ENCODE data around the gene LAMP1.
"Not testable (repeated sequence)": the region's sequence is repeated elsewhere in the genome, so short reads cannot be mapped to it uniquely, and the experiment has no call there.

The LAMP1 gene

GRCh38 chr13:113357529-113357928 is 60.5 kb downstream of the LAMP1 start:
- Histone ChIP-seq H3K9me3 (ENCODE audit: low read length) (no peaks in the 10 kb centered on the region), H3K4me1 (ENCODE audit: insufficient read depth, low read length) (no peaks in the 10 kb centered on the region), H3K27me3 (ENCODE audit: insufficient read depth, low read length) (no peaks in the 10 kb centered on the region), H3K4me3 (ENCODE audit: low read length) (no peak overlapping the region), H3K36me3 (ENCODE audit: insufficient read depth, low read length) (no peaks in the 10 kb centered on the region), H2AFZ (ENCODE audit: low read depth, low read length) (no peak overlapping the region)

- Histone ChIP-seq H3K36me3 (ENCODE audit: insufficient read depth, low read length) (no peaks in the 10 kb centered on the region), H3K27me3 (ENCODE audit: insufficient read depth, low read length) (no peaks in the 10 kb centered on the region), H3K4me3 (ENCODE audit: low read length) (no peak overlapping the region), H3K9me3 (ENCODE audit: low read length) (no peaks in the 10 kb centered on the region), H2AFZ (ENCODE audit: low read depth, low read length) (no peak overlapping the region), H3K4me1 (ENCODE audit: insufficient read depth, low read length) (no peaks in the 10 kb centered on the region)
Measured at GRCh38 chr13:113358653-113359190, 61.7 kb downstream of the LAMP1 start.

- H3K4me3 ChIP-seq (ENCODE audit: low read length): no peak overlapping the region
- H2AFZ ChIP-seq (ENCODE audit: low read depth, low read length): no peak overlapping the region
- no peaks in the 10 kb centered on the region for H3K9me3 ChIP-seq (ENCODE audit: low read length)
Measured at GRCh38 chr13:113359571-113359970, 62.5 kb downstream of the LAMP1 start.

GRCh38 chr13:113360446-113360845 is 63.4 kb downstream of the LAMP1 start:
- no peaks in the 10 kb centered on the region for H3K36me3 ChIP-seq (ENCODE audit: insufficient read depth, low read length)
- H2AFZ ChIP-seq (ENCODE audit: low read depth, low read length): no peak overlapping the region

More at GRCh38 chr13:113359571-113359970, 62.5 kb downstream of the LAMP1 start:
- Histone ChIP-seq H3K4me1 (ENCODE audit: insufficient read depth, low read length) (no peaks in the 10 kb centered on the region), H3K36me3 (ENCODE audit: insufficient read depth, low read length) (no peaks in the 10 kb centered on the region), H3K27me3 (ENCODE audit: insufficient read depth, low read length) (no peaks in the 10 kb centered on the region)

GRCh38 chr13:113361406-113361805 is 64.4 kb downstream of the LAMP1 start:
- Histone ChIP-seq H3K4me3 (ENCODE audit: low read length) (no peak overlapping the region), H3K27me3 (ENCODE audit: insufficient read depth, low read length) (no peaks in the 10 kb centered on the region), H3K4me1 (ENCODE audit: insufficient read depth, low read length) (peaks cover 2% of the 10 kb centered on the region), H3K36me3 (ENCODE audit: insufficient read depth, low read length) (no peaks in the 10 kb centered on the region), H3K9me3 (ENCODE audit: low read length) (no peaks in the 10 kb centered on the region), H2AFZ (ENCODE audit: low read depth, low read length) (no peak overlapping the region)

More at GRCh38 chr13:113360446-113360845, 63.4 kb downstream of the LAMP1 start:
- Histone ChIP-seq H3K4me1 (ENCODE audit: insufficient read depth, low read length) (peaks cover 2% of the 10 kb centered on the region), H3K4me3 (ENCODE audit: low read length) (no peak overlapping the region), H3K27me3 (ENCODE audit: insufficient read depth, low read length) (no peaks in the 10 kb centered on the region), H3K9me3 (ENCODE audit: low read length) (no peaks in the 10 kb centered on the region)

- no peaks in the 10 kb centered on the region for H3K36me3 ChIP-seq (ENCODE audit: insufficient read depth, low read length)
- no peak overlapping the region for H2AFZ ChIP-seq (ENCODE audit: low read depth, low read length)
- H3K4me3 ChIP-seq (ENCODE audit: low read length): peak overlapping the region; percentile 42
- no peaks in the 10 kb centered on the region for H3K9me3 ChIP-seq (ENCODE audit: low read length)
- H3K27me3 ChIP-seq (ENCODE audit: insufficient read depth, low read length): no peaks in the 10 kb centered on the region
- peaks cover 2% of the 10 kb centered on the region for H3K4me1 ChIP-seq (ENCODE audit: insufficient read depth, low read length)
Measured at GRCh38 chr13:113364311-113364889, 67.4 kb downstream of the LAMP1 start.

GRCh38 chr13:113364901-113365582 is 68.0 kb downstream of the LAMP1 start:
- H3K9me3 ChIP-seq (ENCODE audit: low read length): no peaks in the 10 kb centered on the region
- H3K36me3 ChIP-seq (ENCODE audit: insufficient read depth, low read length): no peaks in the 10 kb centered on the region
- H3K27me3 ChIP-seq (ENCODE audit: insufficient read depth, low read length): no peaks in the 10 kb centered on the region
- H3K4me3 ChIP-seq (ENCODE audit: low read length): peak overlapping the region; percentile 42
- H3K4me1 ChIP-seq (ENCODE audit: insufficient read depth, low read length): peaks cover 2% of the 10 kb centered on the region
- H2AFZ ChIP-seq (ENCODE audit: low read depth, low read length): no peak overlapping the region

- Histone ChIP-seq H3K36me3 (ENCODE audit: insufficient read depth, low read length) (no peaks in the 10 kb centered on the region), H3K27me3 (ENCODE audit: insufficient read depth, low read length) (no peaks in the 10 kb centered on the region), H3K9me3 (ENCODE audit: low read length) (no peaks in the 10 kb centered on the region), H3K4me3 (ENCODE audit: low read length) (no peak overlapping the region), H2AFZ (ENCODE audit: low read depth, low read length) (no peak overlapping the region), H3K4me1 (ENCODE audit: insufficient read depth, low read length) (peaks cover 2% of the 10 kb centered on the region)
Measured at GRCh38 chr13:113365583-113365970, 68.5 kb downstream of the LAMP1 start.

- Histone ChIP-seq H3K4me1 (ENCODE audit: insufficient read depth, low read length) (peaks cover 2% of the 10 kb centered on the region), H3K4me3 (ENCODE audit: low read length) (no peak overlapping the region), H3K36me3 (ENCODE audit: insufficient read depth, low read length) (no peaks in the 10 kb centered on the region), H2AFZ (ENCODE audit: low read depth, low read length) (no peak overlapping the region), H3K9me3 (ENCODE audit: low read length) (no peaks in the 10 kb centered on the region), H3K27me3 (ENCODE audit: insufficient read depth, low read length) (no peaks in the 10 kb centered on the region)
Measured at GRCh38 chr13:113365971-113366588, 69.0 kb downstream of the LAMP1 start.

GRCh38 chr13:113367020-113367560 is 70.1 kb downstream of the LAMP1 start:
- Histone ChIP-seq H3K4me1 (ENCODE audit: insufficient read depth, low read length) (peaks cover 2% of the 10 kb centered on the region), H3K9me3 (ENCODE audit: low read length) (no peaks in the 10 kb centered on the region), H3K36me3 (ENCODE audit: insufficient read depth, low read length) (no peaks in the 10 kb centered on the region), H2AFZ (ENCODE audit: low read depth, low read length) (no peak overlapping the region), H3K4me3 (ENCODE audit: low read length) (no peak overlapping the region), H3K27me3 (ENCODE audit: insufficient read depth, low read length) (no peaks in the 10 kb centered on the region)

- Histone ChIP-seq H3K9me3 (ENCODE audit: low read length) (no peaks in the 10 kb centered on the region), H3K4me3 (ENCODE audit: low read length) (no peak overlapping the region), H3K4me1 (ENCODE audit: insufficient read depth, low read length) (peaks cover 2% of the 10 kb centered on the region), H3K36me3 (ENCODE audit: insufficient read depth, low read length) (no peaks in the 10 kb centered on the region), H2AFZ (ENCODE audit: low read depth, low read length) (no peak overlapping the region), H3K27me3 (ENCODE audit: insufficient read depth, low read length) (no peaks in the 10 kb centered on the region)
Measured at GRCh38 chr13:113367771-113368170, 70.7 kb downstream of the LAMP1 start.

GRCh38 chr13:113368353-113368752 is 71.3 kb downstream of the LAMP1 start:
- H3K27me3 ChIP-seq (ENCODE audit: insufficient read depth, low read length); H3K9me3 ChIP-seq (ENCODE audit: low read length); H3K4me3 ChIP-seq (ENCODE audit: low read length); H3K4me1 ChIP-seq (ENCODE audit: insufficient read depth, low read length); H2AFZ ChIP-seq (ENCODE audit: low read depth, low read length); H3K36me3 ChIP-seq (ENCODE audit: insufficient read depth, low read length): not testable (repeated sequence)

- H3K4me3 ChIP-seq (ENCODE audit: low read length): no peak overlapping the region
Measured at GRCh38 chr13:113369189-113369588, 72.2 kb downstream of the LAMP1 start.

More at GRCh38 chr13:113369189-113369588, 72.2 kb downstream of the LAMP1 start:
- no peaks in the 10 kb centered on the region for H3K27me3 ChIP-seq (ENCODE audit: insufficient read depth, low read length)
- H2AFZ ChIP-seq (ENCODE audit: low read depth, low read length): no peak overlapping the region
- H3K9me3 ChIP-seq (ENCODE audit: low read length): no peaks in the 10 kb centered on the region
- H3K4me1 ChIP-seq (ENCODE audit: insufficient read depth, low read length): peaks cover 2% of the 10 kb centered on the region
- no peaks in the 10 kb centered on the region for H3K36me3 ChIP-seq (ENCODE audit: insufficient read depth, low read length)

Measured in neuron (in vitro differentiated cells).